Nephron (organoid): ENCODE data around the gene C2CD2.

Experiments used
- H3K27ac Mint-ChIP-seq, 3 experiments: 2 replicates each; pipeline ENCODE4 v1.8.0; 2020; ENCODE audit warnings: mixed read lengths in 3 of 3, mild to moderate bottlenecking in 2 of 3, moderate library complexity in 1 of 3
- H3K27me3 Mint-ChIP-seq: 2 replicates; pipeline ENCODE4 v1.8.0; 2021; ENCODE audit warnings: low read depth, mild to moderate bottlenecking, moderate library complexity, mixed read lengths
- H3K36me3 Mint-ChIP-seq: 2 replicates; pipeline ENCODE4 v1.8.0; 2020; ENCODE audit warnings: low read depth, mixed read lengths
- H3K4me1 Mint-ChIP-seq: 2 replicates; pipeline ENCODE4 v1.8.0; 2020; ENCODE audit warnings: mixed read lengths
- H3K4me3 Mint-ChIP-seq, 3 experiments: 2 replicates each; pipeline ENCODE4 v1.8.0; 2020; ENCODE audit warnings: mild to moderate bottlenecking in 3 of 3, mixed read lengths in 3 of 3, moderate library complexity in 2 of 3
- H3K9me3 Mint-ChIP-seq: 2 replicates; pipeline ENCODE4 v1.8.0; 2020; ENCODE audit warnings: mixed read lengths
- TF ChIP-seq, protein P1 (sequence below), 3 experiments: fragments of 200-600 bp; sonication (generic); IDR thresholded peaks; one replicate each; pipeline ENCODE4 v1.5.0; 2021; ENCODE audit warnings: antibody characterized with exemption in 3 of 3; ENCODE audit not compliant: unreplicated experiment in 3 of 3

The C2CD2 gene

DNA sequence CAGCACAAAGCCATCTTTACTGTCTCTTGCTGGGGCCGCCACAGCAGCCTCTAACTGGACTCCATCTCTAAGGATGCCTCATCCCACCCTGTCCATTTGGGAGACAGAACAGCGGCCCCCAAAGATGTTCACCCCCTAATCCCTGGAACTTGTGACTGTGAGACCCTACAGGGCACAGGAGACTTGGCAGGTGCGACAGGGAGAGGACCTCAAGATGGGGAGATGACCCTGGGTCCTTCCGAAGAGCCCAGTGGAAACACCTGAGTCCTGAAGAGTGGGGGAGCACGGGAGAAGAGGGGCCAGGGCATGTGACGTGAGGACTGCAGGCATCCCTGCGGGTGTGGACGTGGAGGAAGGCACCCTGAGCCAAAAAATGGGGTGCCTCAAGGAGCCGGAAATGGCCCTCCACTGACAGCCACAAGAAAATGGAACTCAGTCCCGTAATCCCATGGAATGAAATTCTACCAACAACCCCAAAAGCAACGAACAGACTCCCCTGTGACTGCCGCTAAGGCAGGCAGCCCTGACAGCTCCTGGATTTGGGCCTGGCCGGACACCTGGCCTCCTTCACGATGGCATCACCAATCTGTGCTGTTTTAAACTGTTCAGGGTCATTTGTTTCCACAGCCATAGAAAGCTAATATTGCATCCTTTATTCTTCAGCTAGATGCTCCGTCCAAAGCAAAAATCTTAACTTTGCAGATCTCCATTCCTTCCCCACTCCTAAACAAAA lies 34.0 kb downstream of the C2CD2 start:
- H3K27ac Mint-ChIP-seq: no peak overlapping the region
- peaks cover 5% of the 10 kb centered on the region for H3K27me3 Mint-ChIP-seq
- no peak overlapping the region for H3K4me3 Mint-ChIP-seq
- peaks cover 18% of the 10 kb centered on the region for H3K36me3 Mint-ChIP-seq
- H3K9me3 Mint-ChIP-seq: no peaks in the 10 kb centered on the region
- peaks cover 14% of the 10 kb centered on the region for H3K4me1 Mint-ChIP-seq
- TF ChIP-seq, protein P1, sequence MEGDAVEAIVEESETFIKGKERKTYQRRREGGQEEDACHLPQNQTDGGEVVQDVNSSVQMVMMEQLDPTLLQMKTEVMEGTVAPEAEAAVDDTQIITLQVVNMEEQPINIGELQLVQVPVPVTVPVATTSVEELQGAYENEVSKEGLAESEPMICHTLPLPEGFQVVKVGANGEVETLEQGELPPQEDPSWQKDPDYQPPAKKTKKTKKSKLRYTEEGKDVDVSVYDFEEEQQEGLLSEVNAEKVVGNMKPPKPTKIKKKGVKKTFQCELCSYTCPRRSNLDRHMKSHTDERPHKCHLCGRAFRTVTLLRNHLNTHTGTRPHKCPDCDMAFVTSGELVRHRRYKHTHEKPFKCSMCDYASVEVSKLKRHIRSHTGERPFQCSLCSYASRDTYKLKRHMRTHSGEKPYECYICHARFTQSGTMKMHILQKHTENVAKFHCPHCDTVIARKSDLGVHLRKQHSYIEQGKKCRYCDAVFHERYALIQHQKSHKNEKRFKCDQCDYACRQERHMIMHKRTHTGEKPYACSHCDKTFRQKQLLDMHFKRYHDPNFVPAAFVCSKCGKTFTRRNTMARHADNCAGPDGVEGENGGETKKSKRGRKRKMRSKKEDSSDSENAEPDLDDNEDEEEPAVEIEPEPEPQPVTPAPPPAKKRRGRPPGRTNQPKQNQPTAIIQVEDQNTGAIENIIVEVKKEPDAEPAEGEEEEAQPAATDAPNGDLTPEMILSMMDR (IDR thresholded peaks at IDR 0.05; ENCODE audit: unreplicated experiment in 3 of 3): no peak

DNA sequence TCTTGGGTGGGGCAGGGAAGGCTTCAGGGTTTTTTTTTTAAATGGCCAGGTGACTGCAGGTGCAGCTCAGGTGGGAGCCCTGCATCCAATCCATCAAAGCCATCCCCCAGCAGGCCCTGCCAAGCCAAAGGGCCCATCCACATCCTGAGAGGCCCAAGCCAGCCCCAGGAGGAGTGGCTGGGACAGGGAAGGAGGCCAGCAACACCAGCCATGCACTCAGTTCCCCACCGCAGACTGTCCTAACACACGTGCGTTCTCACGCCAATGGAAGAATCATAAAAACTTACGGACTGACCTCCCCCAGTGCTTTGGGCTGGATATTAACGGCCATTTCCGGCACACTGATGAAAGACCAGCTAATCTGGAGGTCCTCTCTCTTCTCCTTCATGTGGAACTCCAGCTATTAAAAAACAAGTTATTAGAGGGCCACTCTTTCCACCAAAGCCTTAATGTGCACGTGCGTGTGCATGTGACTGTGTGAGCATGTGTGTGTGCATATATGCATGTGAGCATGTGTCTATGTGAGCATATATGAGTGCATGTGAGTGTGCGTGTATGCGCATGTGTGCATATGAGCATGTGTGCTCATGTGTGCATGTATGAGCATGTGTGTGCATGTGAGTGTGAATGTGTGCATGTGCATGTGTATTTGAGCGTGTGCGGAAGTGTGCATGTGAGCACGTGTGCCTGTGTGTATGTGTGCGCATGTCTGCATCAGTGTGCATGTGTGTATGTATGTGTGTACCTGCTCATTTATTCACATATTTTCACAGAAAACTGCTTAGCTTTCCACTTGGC lies 35.1 kb downstream of the C2CD2 start:
- H3K36me3 Mint-ChIP-seq: peaks cover 20% of the 10 kb centered on the region
- H3K4me3 Mint-ChIP-seq: no peak overlapping the region
- TF ChIP-seq, protein P1 (IDR thresholded peaks at IDR 0.05; ENCODE audit: unreplicated experiment in 3 of 3): no peak
- H3K27ac Mint-ChIP-seq: no peak overlapping the region
- H3K9me3 Mint-ChIP-seq: no peaks in the 10 kb centered on the region
- H3K27me3 Mint-ChIP-seq: peaks cover 5% of the 10 kb centered on the region
- peaks cover 8% of the 10 kb centered on the region for H3K4me1 Mint-ChIP-seq

DNA sequence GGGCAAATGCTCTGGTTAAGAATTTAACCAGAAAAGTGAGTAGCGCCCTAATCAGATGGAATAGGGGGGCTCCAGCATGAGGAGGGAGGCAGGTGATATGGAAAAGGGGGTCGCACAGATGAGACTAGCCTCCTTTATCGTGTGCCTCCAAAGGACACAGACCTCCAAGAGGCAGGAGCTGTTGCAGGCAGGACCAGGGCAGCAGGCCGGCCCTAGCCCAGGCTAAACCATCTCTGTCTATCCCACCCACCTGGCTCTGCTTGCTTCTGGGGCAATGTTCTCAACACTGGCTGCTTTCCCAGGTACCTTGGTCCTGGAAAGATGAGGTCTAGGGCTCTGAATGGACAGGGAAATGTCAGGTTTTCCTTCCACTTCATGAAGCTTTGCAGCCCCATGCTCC lies 36.3 kb downstream of the C2CD2 start:
- TF ChIP-seq, protein P1 (IDR thresholded peaks at IDR 0.05; ENCODE audit: unreplicated experiment in 3 of 3): no peak
- Mint-ChIP-seq H3K27ac (no peak overlapping the region), H3K36me3 (peaks cover 25% of the 10 kb centered on the region), H3K4me1 (no peaks in the 10 kb centered on the region), H3K9me3 (no peaks in the 10 kb centered on the region), H3K4me3 (no peak overlapping the region), H3K27me3 (peaks cover 5% of the 10 kb centered on the region)

DNA sequence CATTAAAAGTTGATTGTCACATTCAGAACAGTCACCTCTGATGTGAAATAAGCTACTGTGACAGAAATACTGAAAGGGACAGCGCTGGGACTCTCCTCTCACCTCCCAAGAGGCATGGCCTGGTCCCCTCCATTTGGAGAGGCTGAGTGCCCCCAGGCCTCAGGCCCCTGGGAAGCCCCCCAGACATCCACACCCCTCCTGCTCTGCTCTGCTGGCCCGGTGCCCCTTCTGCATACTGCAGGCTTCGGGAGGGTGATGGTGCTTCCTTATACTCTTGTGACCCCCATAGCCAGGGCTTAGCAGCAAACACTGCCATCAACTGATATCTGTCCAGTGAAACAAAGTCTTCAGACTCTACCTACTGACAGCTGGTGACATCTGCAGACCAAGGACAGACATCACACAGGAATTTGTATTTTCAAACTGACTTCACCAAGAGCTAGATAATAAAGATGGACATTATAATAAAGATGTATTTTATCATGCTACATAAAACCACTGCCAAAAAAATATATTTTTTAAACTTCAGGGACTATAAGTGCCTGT lies 36.9 kb downstream of the C2CD2 start:
- no peak overlapping the region for H3K4me3 Mint-ChIP-seq
- H3K36me3 Mint-ChIP-seq: peaks cover 27% of the 10 kb centered on the region
- peaks cover 5% of the 10 kb centered on the region for H3K27me3 Mint-ChIP-seq
- no peaks in the 10 kb centered on the region for H3K4me1 Mint-ChIP-seq
- no peak overlapping the region for H3K27ac Mint-ChIP-seq
- no peaks in the 10 kb centered on the region for H3K9me3 Mint-ChIP-seq
- TF ChIP-seq, protein P1 (IDR thresholded peaks at IDR 0.05; ENCODE audit: unreplicated experiment in 3 of 3): no peak

DNA sequence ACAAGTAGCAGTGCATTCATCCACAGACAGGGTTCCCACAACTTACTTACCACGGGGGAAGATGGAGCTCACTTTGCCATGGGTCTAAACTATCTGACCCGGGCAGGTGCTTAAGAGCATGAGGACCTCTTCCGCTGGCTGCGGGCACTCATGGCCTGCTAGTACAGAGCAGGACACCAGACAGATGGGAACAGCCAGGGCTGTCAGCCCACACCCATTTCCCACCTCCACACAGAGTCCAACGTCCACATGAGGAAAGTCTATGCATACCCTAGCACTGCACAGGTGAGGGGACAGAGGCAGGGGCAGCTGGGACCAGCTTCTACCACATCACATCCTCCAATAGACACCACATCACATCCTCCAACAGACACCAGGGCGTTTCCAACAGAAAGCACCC lies 38.9 kb downstream of the C2CD2 start:
- Mint-ChIP-seq H3K36me3 (peaks cover 41% of the 10 kb centered on the region), H3K9me3 (no peaks in the 10 kb centered on the region), H3K4me1 (no peaks in the 10 kb centered on the region), H3K4me3 (no peak overlapping the region), H3K27ac (no peak overlapping the region), H3K27me3 (no peaks in the 10 kb centered on the region)
- TF ChIP-seq, protein P1 (IDR thresholded peaks at IDR 0.05; ENCODE audit: unreplicated experiment in 3 of 3): no peak
